Esophagus muscularis mucosa (tissue), 4 donors: ENCODE measurements around the gene CEP97. TPM values are rescaled to one million over a fixed set of nuclear protein-coding genes. Genes with fewer than 3 reads are reported as not detected.
"Not testable (repeated sequence)": the region's sequence is repeated elsewhere in the genome, so short reads cannot be mapped to it uniquely, and the experiment has no call there.

ENCODE experiments used
- DNase-seq: peaks from one replicate; pipeline ENCODE4 v3.0.0-alpha.2; 2017; ENCODE audit errors: extremely low spot score
- H3K27ac ChIP-seq, 4 donors: fragments of 200-600 bp; sonication (generic); replicated peaks in 1 of 4; 1 replicate in 3 of 4; 2 replicates in 1 of 4; pipeline ENCODE4 v1.5.1; 2016 to 2019; ENCODE audit warnings: mild to moderate bottlenecking in 1 of 4
- H3K27me3 ChIP-seq, 4 donors: fragments of 200-600 bp; sonication (generic); one replicate each; pipeline versions ENCODE4 v1.5.1 to v1.6.0; 2016 to 2019
- H3K36me3 ChIP-seq, 4 donors: fragments of 200-600 bp; sonication (generic); one replicate each; pipeline ENCODE4 v1.5.1; 2016 to 2019
- H3K4me1 ChIP-seq, 4 donors: fragments of 200-600 bp; sonication (generic); one replicate each; pipeline ENCODE4 v1.5.1; 2016 to 2019
- H3K4me3 ChIP-seq, 4 donors: fragments of 200-600 bp; sonication (generic); 1 replicate in 2 of 4; 2 replicates in 2 of 4; pipeline ENCODE4 v1.5.1; 2016 to 2019; ENCODE audit warnings: mild to moderate bottlenecking in 4 of 4, moderate library complexity in 1 of 4
- H3K9me3 ChIP-seq, 4 donors: fragments of 200-600 bp; sonication (generic); 1 replicate in 3 of 4; 2 replicates in 1 of 4; pipeline ENCODE4 v1.5.1; 2016 to 2019
- EP300 ChIP-seq: sonication (generic); formaldehyde crosslinking; IDR thresholded peaks from one replicate; pipeline ENCODE4 v1.6.1; 2017; ENCODE audit warnings: antibody characterized with exemption
- POLR2A ChIP-seq: fragments of 450-650 bp; IDR thresholded peaks from one replicate; pipeline ENCODE4 v1.6.1; 2017; ENCODE audit warnings: antibody characterized with exemption, moderate library complexity, mild to moderate bottlenecking, low read depth
- POLR2AphosphoS5 ChIP-seq, 2 donors: sonication (generic); formaldehyde crosslinking; IDR thresholded peaks; one replicate each; pipeline ENCODE4 v1.6.1; 2017; ENCODE audit warnings: antibody characterized with exemption in 2 of 2
- WGBS: methylation state at CpG from one replicate; pipeline ENCODE4 v1.1.5; 2018; 5-methylcytosine and 5-hydroxymethylcytosine counted together
- intact Hi-C: fragments of 100-400 bp; cut with DNase I; formaldehyde crosslinking; loops from one replicate; pipeline ENCODE4 v1.15.1; 2023
- total RNA-seq, 4 donors: library from RNA; depleted of rRNA; stranded (reverse); fragments of >200 nt; gene quantifications; one replicate each; pipeline versions ENCODE4 v1.1.0 to v1.2.1, GENCODE V29; 2016
- TF ChIP-seq, protein P1 (sequence below), 3 experiments: fragments of 200-600 bp in 2 of 3; fragments of 450-650 bp in 1 of 3; sonication (generic) in 2 of 3; IDR thresholded peaks; one replicate each; pipeline ENCODE4 v1.5.1; 2017 to 2019; ENCODE audit warnings: antibody characterized with exemption in 3 of 3, mild to moderate bottlenecking in 2 of 3, moderate library complexity in 1 of 3

CEP97 gene
- total RNA-seq, 4 donors from 2014 or later: 7.2 to 10.4 (median 8.0) TPM

- TF ChIP-seq POLR2AphosphoS5 (IDR thresholded peaks at IDR 0.05) (no peak), EP300 (no peak), POLR2A (no peak)
- TF ChIP-seq, protein P1, sequence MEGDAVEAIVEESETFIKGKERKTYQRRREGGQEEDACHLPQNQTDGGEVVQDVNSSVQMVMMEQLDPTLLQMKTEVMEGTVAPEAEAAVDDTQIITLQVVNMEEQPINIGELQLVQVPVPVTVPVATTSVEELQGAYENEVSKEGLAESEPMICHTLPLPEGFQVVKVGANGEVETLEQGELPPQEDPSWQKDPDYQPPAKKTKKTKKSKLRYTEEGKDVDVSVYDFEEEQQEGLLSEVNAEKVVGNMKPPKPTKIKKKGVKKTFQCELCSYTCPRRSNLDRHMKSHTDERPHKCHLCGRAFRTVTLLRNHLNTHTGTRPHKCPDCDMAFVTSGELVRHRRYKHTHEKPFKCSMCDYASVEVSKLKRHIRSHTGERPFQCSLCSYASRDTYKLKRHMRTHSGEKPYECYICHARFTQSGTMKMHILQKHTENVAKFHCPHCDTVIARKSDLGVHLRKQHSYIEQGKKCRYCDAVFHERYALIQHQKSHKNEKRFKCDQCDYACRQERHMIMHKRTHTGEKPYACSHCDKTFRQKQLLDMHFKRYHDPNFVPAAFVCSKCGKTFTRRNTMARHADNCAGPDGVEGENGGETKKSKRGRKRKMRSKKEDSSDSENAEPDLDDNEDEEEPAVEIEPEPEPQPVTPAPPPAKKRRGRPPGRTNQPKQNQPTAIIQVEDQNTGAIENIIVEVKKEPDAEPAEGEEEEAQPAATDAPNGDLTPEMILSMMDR (IDR thresholded peaks at IDR 0.05): no peak
- Histone ChIP-seq H3K27me3 (no peaks in the 10 kb centered on the region), H3K36me3 (peaks cover 0 to 7% (median 0%) of the 10 kb centered on the region in 4 donors), H3K9me3 (no peaks in the 10 kb centered on the region), H3K27ac (no peak overlapping the region), H3K4me3 (no peak overlapping the region), H3K4me1 (no peaks in the 10 kb centered on the region)
- 77% methylated on average over 1 of the region's 1 CpG for WGBS
- intact Hi-C loops: no loop called here
- no peak for DNase-seq
Observed at GRCh38 chr3:101744811-101745210, 20.4 kb downstream of the CEP97 start.

GRCh38 chr3:101745934-101746333, 21.5 kb downstream of the CEP97 start:
- H3K9me3 ChIP-seq, intact Hi-C loops, DNase-seq, H3K4me1 ChIP-seq, H3K36me3 ChIP-seq, H3K27ac ChIP-seq, H3K27me3 ChIP-seq, H3K4me3 ChIP-seq: not testable (repeated sequence)
- WGBS: 100% methylated on average over 1 of the region's 1 CpG

GRCh38 chr3:101753386-101754113, 29.1 kb downstream of the CEP97 start:
- 95% methylated on average over 11 of the region's 23 CpGs for WGBS
- H3K4me1 ChIP-seq, H3K27me3 ChIP-seq, H3K9me3 ChIP-seq, DNase-seq, H3K4me3 ChIP-seq, H3K27ac ChIP-seq, intact Hi-C loops: not testable (repeated sequence)
- peaks cover 14 to 43% (median 28%) of the 10 kb centered on the region in 4 donors for H3K36me3 ChIP-seq

DNA sequence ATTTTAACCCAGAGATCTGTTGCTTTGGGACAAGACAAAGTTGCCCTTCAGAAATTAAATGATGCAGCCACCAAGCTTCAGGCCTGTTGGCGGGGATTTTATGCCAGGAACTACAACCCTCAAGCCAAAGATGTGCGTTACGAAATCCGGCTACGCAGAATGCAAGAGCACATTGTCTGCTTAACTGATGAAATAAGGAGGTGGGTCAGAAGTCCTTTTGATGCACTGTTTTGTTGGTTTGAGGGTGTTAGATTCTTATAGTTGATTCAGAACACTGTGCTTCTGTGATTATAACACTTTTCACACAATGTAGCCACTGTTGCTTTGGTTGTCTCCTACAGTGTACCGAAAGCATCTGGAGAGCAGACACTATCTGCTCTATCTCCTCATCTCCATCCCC, 33.8 kb downstream of the CEP97 start:
- H3K36me3 ChIP-seq: peaks cover 14 to 65% (median 49%) of the 10 kb centered on the region in 4 donors
- WGBS: 91% methylated on average over 6 of the region's 6 CpGs
- TF ChIP-seq POLR2AphosphoS5 (IDR thresholded peaks at IDR 0.05): no peak
- no peak for TF ChIP-seq EP300
- TF ChIP-seq, protein P1 (IDR thresholded peaks at IDR 0.05): no peak
- TF ChIP-seq POLR2A: no peak

GRCh38 chr3:101762041-101762646, 37.7 kb downstream of the CEP97 start:
- Histone ChIP-seq H3K27ac (no peak overlapping the region), H3K4me1 (no peaks in the 10 kb centered on the region), H3K9me3 (no peaks in the 10 kb centered on the region), H3K27me3 (no peaks in the 10 kb centered on the region), H3K36me3 (peaks cover 0 to 57% (median 49%) of the 10 kb centered on the region in 4 donors), H3K4me3 (no peak overlapping the region)
- TF ChIP-seq POLR2AphosphoS5 (IDR thresholded peaks at IDR 0.05): no peak
- TF ChIP-seq, protein P1 (IDR thresholded peaks at IDR 0.05): no peak
- no peak for DNase-seq
- WGBS: 77% methylated on average over 3 of the region's 3 CpGs
- intact Hi-C loops: no loop called here

More for the DNA sequence above, 33.8 kb downstream of the CEP97 start:
- no peaks in the 10 kb centered on the region for H3K27me3 ChIP-seq
- no peaks in the 10 kb centered on the region for H3K4me1 ChIP-seq
- intact Hi-C loops: no loop called here
- no peaks in the 10 kb centered on the region for H3K9me3 ChIP-seq
- no peak for DNase-seq
- no peak overlapping the region for H3K27ac ChIP-seq
- H3K4me3 ChIP-seq: no peak overlapping the region

DNA sequence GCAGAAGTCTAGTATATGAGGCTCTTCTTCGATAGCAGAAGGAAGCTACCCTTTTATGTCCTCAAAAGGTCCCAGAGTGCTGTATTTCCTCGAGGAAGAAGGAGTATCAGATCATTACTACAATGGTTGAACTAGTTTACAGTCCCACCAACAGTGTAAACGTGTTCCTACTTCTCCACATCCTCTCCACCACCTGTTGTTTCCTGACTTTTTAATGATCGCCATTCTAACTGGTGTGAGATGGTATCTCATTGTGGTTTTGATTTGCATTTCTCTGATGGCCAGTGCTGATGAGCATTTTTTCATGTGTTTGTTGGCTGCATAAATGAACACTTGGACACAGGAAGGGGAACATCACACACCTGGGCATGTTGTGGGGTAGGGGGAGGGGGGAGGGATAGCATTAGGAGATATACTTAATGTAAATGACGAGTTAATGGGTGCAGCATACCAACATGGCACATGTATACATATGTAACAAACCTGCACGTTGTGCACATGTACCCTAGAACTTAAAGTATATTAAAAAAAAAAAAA, 53.4 kb downstream of the CEP97 start:
- H3K4me3 ChIP-seq, H3K9me3 ChIP-seq, H3K27ac ChIP-seq, H3K36me3 ChIP-seq, DNase-seq, H3K27me3 ChIP-seq, intact Hi-C loops: not testable (repeated sequence)
- WGBS: 89% methylated on average over 6 of the region's 6 CpGs
- H3K4me1 ChIP-seq: peaks cover 21 to 34% (median 29%) of the 10 kb centered on the region in 4 donors
